ENCODE measurements around the gene CTNND2. TPM values are rescaled to one million over a fixed set of nuclear protein-coding genes. Genes with fewer than 3 reads are reported as not detected.
A peak's percentile ranks its signal among the peaks of the same experiment; 100 is the strongest.

Gene CTNND2
- 6.9 TPM for total RNA-seq
- long read RNA-seq, full-length matches to known transcripts, result 1 of 5 reads
- long read RNA-seq, partial matches to known transcripts, result 3 of 5 reads
- long read RNA-seq, other reads (novel, unspliced or antisense), result 1 of 5 reads

- intact Hi-C loops (cut with DNase I), result no loop called here
- ATAC-seq (peak; percentile 88), DNase-seq (peak; percentile 67)
- no peak within 1 kb of the TSS for H3K27ac ChIP-seq
- H3K4me3 ChIP-seq, result peak within 1 kb of the TSS; percentile 10
- TF ChIP-seq, protein P1, sequence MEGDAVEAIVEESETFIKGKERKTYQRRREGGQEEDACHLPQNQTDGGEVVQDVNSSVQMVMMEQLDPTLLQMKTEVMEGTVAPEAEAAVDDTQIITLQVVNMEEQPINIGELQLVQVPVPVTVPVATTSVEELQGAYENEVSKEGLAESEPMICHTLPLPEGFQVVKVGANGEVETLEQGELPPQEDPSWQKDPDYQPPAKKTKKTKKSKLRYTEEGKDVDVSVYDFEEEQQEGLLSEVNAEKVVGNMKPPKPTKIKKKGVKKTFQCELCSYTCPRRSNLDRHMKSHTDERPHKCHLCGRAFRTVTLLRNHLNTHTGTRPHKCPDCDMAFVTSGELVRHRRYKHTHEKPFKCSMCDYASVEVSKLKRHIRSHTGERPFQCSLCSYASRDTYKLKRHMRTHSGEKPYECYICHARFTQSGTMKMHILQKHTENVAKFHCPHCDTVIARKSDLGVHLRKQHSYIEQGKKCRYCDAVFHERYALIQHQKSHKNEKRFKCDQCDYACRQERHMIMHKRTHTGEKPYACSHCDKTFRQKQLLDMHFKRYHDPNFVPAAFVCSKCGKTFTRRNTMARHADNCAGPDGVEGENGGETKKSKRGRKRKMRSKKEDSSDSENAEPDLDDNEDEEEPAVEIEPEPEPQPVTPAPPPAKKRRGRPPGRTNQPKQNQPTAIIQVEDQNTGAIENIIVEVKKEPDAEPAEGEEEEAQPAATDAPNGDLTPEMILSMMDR (IDR thresholded peaks at IDR 0.05), result no peak
- no peaks in the 10 kb centered on the region for H3K4me1 ChIP-seq
- no peaks in the 10 kb centered on the region for H3K36me3 ChIP-seq
- peaks cover 31% of the 10 kb centered on the region for H3K27me3 ChIP-seq
- H3K9me3 ChIP-seq, result no peaks in the 10 kb centered on the region
Observed at GRCh38 chr5:11904265-11904906, at the start of gene CTNND2. Gene CTNND2 (minus strand): TSS chr5:11904446. CDS start chr5:11903853, 593 bp downstream.

DNA sequence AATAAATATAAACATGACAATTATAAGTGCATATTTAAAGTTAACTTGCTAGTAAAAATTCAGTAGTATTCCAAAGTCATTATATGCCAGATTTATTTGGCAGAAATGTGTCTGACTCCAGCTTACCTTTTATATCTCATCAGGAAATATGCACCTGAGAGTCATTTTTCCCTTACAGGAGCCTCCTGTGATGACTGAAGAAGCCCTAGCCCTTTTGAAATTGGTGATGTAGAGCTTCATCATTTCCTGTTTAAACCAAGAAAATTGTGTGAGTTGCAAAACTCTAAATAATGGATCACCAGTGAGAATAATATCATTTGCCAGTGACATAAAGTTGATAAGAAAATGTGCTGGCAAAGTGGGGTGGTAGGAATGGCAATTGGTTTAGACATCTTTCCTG is 42.1 kb upstream of the CTNND2 start:
- H3K9me3 ChIP-seq, result no peaks in the 10 kb centered on the region
- no peak for DNase-seq
- TF ChIP-seq, protein P1 (IDR thresholded peaks at IDR 0.05), result no peak
- intact Hi-C loops (cut with DNase I), result no loop called here
- no peaks in the 10 kb centered on the region for H3K4me1 ChIP-seq
- no peaks in the 10 kb centered on the region for H3K36me3 ChIP-seq
- no peak for ATAC-seq
- H3K4me3 ChIP-seq, result no peak overlapping the region
- H3K27ac ChIP-seq, result no peak overlapping the region
- H3K27me3 ChIP-seq, result no peaks in the 10 kb centered on the region

GRCh38 chr5:11941566-11941965 is 37.3 kb upstream of the CTNND2 start:
- TF ChIP-seq, protein P1 (IDR thresholded peaks at IDR 0.05), result no peak
- ATAC-seq (no peak), DNase-seq (no peak)
- H3K36me3 ChIP-seq, result no peaks in the 10 kb centered on the region
- intact Hi-C loops (cut with DNase I), result no loop called here
- H3K27me3 ChIP-seq, result no peaks in the 10 kb centered on the region
- H3K9me3 ChIP-seq, result no peaks in the 10 kb centered on the region
- H3K27ac ChIP-seq, result no peak overlapping the region
- no peak overlapping the region for H3K4me3 ChIP-seq
- H3K4me1 ChIP-seq, result no peaks in the 10 kb centered on the region

DNA sequence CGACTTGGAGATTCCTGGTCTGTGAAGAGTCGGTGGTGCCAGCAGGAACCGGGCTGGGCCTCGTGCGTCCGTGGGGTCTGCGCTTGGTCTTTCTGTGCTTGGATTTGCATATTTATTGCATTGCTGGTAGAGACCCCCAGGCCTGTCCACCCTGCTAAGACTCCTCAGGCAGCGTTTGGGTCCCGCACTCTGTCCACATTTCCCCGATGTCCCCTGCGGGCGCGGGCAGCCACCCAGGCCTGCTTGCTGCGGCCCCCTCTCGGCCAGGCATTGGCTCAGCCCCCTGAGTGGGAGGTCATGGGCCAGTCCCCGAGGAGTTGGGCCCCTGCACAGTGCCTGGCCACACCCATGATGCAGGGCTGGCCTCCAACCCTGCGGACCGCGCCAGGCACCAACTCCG is 27.4 kb upstream of the CTNND2 start:
- no peaks in the 10 kb centered on the region for H3K27me3 ChIP-seq
- DNase-seq, result peak; percentile 56
- no peak overlapping the region for H3K27ac ChIP-seq
- no peaks in the 10 kb centered on the region for H3K36me3 ChIP-seq
- H3K9me3 ChIP-seq, result no peaks in the 10 kb centered on the region
- intact Hi-C loops (cut with DNase I), result no loop called here
- TF ChIP-seq, protein P1 (IDR thresholded peaks at IDR 0.05), result no peak
- H3K4me1 ChIP-seq, result no peaks in the 10 kb centered on the region
- ATAC-seq, result no peak
- no peak overlapping the region for H3K4me3 ChIP-seq

- DNase-seq, result no peak
- Histone ChIP-seq H3K36me3 (no peaks in the 10 kb centered on the region), H3K4me1 (no peaks in the 10 kb centered on the region), H3K27ac (no peak overlapping the region), H3K27me3 (no peaks in the 10 kb centered on the region), H3K9me3 (no peaks in the 10 kb centered on the region), H3K4me3 (no peak overlapping the region)
- no peak for ATAC-seq
- TF ChIP-seq, protein P1 (IDR thresholded peaks at IDR 0.05), result no peak
- intact Hi-C loops (cut with DNase I), result no loop called here
Observed at GRCh38 chr5:11928909-11929308, 24.7 kb upstream of the CTNND2 start.
